ENCODE results near the gene PPL.
A peak's percentile ranks its signal among the peaks of the same experiment; 100 is the strongest.
"Not testable (repeated sequence)": the region's sequence is repeated elsewhere in the genome, so short reads cannot be mapped to it uniquely, and the experiment has no call there.

Gene PPL

DNA sequence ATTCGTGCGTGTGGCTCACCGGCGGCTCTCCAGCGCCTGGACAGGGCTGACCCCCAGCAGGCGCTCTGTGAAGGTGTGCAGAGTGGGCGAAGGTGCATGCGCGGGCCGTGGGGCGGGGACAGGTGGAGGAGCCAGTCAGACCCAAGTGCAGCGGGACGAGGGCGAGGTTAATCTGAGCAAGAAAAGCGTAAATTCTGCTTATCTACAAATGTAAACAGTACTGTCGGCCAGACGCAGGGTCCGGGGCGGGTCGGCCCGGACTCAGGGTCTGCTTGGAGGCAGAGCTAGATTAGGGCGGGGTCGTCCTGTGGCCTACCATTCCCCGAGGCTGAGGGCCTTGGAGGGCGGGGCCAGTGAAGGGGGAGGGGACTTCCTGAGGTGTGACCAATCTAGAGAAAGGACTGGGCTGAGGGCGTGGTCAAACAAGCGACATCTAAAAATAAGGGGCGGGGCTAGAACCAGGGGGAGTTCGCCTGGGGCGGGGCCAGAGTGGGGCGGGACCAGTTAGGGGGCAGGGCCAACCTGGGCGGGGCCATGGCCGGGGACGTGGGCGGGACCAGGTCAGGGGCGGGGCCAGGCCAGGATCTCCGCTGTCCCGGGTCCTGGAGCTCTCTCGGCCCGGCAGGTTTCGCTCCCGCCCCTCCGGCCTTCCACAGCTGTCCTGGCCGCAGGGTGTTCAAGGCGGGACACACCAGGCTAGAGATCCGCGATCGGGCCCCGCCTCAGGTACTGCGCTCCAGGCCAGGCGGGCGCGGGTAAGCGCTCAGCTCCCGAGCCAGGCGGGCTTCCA, 21.0 kb upstream of the PPL start, which contains the start of gene SEC14L5:
TSS of gene SEC14L5 (plus strand) at position 611 of the 790 bp plus-strand sequence. CDS start 994 bp downstream, outside the sequence.
- DNase-seq (ENCODE audit: low read depth): peak; percentile 60

DNA sequence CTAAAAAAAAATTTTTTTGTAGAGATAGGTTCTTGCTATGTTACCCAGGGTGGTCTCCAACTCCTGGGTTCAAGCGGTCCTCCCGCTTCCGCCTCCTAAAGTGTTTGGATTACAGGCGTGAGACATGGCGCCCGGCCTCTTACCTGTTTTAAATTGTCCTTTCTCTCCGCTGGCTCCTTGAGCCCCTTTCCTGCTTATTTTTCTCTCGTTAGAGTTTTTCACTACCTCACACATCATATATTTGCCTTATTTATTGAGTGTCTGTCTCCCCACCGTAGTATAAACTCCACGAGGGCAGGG, 20.4 kb upstream of the PPL start:
- DNase-seq (ENCODE audit: low read depth): no peak

DNA sequence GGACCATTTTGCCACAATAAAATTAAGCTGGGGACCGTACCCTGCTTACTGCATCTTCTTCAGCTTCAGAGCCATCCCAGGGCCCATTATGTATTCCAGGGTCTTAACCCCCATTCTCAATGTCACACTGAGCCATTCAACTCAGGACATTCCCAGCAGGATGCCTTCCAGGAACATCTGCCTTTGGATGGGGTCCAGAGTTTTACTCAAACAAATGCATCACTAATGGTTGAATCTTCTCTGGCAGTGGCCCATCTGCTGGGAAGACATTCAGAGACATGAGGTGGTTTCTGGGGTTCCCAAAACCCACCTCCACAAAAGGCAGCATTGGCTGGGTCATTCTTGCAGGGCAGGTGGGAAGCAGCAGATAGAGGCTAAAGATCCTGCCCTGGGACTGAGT, 17.8 kb upstream of the PPL start:
- no peak for DNase-seq (ENCODE audit: low read depth)

DNA sequence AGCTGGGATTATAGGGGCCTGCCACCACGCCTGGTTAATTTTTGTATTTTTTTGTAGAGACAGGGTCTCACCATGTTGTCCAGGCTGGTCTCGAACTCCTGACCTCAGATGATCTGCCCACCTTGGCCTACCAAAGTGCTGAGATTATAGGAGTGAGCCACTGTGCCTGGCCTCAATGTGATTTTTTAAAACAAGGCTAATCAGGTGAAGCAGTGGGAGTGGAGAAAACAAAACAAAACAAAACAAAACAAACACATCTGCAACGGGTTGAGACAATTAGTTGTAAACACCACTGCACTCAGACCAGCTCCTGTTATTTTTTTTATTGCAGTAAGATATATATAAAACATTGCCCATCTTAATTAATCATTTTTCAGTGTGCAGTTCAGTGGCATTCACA, 14.6 kb upstream of the PPL start:
- DNase-seq (ENCODE audit: low read depth): not testable (repeated sequence)

DNA sequence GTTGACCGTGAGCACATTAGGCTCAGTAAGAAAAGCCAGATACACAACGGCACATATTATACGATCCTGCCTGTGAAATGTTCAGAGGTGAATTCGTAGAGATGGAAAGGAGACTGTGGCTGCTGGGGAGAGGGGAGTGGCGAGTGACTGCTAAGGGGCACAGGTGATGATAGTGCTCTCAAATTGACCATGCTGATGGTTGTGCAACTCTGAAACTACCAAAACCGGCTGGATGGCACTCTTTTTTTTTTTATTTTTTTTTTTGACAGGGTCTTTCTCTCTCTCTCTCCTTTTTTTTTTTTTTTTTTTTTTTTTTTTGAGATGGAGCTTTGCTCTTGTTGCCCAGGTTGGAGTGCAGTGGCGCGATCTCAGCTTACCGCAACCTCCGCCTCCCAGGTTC, 13.0 kb upstream of the PPL start:
- DNase-seq (ENCODE audit: low read depth): no peak

DNA sequence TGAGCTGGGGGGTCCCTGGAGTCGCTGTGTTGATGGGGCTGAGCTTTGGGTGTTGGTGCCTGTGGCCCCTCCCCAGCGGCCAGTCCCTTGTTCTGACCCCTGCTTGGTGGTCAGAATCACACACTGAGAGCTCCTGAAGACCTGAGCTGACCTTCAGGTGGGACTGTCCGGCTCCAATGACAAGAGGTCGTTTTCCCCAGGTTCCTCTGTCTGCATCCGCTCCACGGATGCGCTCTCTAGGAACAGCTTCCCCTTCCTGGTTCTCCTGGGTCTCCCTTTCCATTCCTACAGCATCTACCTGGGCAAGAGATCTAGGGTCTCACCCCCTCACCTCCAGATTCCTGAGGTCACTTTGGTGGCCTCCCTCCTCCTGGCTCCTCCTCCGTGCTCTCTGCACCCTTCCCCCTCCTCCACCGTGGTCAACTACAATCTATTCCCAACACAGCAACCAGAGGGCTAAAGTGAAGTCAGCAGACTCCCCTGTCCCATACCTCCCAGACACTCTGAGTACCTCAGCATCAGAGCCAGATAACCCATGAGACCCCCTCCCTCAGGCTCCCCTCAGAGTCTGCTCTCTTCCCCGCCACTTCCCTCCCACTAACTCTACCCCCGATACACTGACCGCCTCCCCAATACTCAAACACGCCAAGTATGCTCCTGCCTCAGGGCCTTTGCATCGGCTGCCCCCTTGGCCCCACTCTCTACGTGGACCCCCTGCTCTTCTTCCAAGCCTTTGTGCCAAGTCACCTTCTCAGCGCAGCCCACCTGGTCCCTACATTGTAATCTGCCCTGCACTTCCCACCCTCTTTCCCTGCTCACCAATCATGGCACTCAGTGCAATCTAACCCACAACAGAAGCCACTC, 12.2 kb upstream of the PPL start:
- no peak for DNase-seq (ENCODE audit: low read depth)

DNA sequence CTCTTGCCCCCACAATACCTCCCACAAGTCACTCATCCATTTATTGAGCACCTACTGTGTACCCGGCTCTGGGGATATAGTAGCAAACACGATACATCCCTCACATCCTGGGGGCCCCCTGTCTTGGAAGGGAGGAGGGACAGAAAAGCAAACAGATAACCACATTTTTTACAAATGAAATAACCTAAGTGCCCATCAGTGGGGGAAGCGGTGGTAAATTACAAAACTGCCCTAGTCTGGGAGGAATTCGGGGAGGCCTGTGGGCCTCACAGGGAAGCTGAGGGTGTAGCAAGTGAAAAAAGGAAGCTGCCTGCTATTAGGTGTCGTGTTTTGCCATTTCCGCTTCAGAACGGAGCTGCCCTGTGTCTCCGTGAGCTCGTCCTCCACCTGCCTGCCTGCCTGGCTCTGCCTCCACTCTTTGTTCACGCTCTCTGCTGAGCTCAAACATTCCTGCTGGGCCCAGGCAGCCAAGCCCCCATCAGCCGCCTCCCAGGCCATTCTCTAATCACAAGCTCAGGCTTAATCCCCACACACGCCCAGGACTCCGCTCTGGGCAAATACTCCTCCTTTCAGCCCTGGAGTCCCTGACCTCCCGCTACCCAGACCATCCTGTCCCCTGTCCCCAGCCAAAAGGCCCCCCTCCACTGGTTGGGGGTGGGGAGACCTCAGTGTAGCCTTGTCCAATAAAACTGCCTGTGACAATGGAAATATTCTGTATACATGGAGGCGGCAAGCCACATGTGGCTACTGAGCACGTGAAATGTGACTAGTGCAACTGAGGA, 11.0 kb upstream of the PPL start:
- DNase-seq (ENCODE audit: low read depth): no peak

DNA sequence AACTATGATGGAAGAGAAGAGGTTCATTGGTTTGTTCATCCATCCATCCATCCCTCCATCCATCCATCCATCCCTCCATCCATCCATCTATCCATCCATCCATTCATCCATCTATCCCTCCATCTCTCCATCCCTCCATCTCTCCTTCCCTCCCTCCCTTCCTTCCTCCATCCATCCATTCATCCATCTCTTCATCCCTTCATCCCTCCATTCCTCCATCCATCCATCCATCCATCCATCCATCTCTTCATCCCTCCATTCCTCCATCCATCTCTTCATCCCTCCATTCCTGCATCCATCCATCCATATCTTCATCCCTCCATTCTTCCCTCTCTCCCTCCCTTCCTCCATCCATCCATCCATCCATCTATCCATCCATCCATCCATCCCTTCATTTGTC, 10.0 kb upstream of the PPL start:
- no peak for DNase-seq (ENCODE audit: low read depth)

DNA sequence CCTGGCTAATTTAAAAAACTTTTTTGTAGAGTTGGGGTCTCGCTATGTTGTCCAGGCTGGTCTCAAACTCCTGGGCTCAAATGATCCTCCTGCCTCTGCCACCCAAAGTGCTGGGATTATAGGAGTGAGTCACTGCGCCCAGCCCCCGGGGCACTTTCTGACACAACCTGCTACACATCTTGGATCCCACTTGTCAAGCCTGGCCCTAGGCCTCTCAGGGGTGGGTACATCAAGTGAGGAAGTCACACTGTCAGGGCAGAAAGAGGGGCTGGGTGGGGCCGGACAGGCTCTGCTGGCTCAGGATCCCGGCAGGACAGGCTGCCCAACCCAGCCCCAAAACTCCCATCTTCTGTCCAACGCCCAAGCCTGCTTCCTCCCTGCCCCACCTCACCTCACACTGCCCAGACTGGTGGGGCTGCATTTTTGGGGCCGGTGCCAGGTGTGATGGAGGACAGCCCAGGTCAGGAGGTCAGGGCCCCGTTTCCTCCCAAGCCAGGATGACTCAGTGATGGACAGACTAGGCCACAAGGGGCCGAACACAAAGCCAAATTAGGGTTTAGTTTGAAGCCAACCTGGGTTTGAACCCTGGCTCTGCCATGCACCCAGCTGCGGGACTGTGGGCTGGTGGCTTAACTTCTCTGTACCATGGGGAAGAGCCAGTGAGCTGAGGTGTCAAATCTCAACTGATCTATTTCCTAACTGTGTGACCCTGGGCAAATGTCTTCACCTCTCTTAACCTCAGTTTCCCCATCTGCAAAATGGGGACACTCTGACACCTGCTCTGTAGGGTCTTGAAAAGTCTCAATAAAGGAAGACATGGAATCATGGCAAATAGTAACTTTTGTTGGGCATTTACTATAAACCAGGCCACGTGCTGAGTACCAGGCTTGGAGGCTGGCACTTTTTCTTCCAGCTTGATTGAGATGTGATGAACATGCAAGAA, 8.9 kb upstream of the PPL start:
- DNase-seq (ENCODE audit: low read depth): no peak

DNA sequence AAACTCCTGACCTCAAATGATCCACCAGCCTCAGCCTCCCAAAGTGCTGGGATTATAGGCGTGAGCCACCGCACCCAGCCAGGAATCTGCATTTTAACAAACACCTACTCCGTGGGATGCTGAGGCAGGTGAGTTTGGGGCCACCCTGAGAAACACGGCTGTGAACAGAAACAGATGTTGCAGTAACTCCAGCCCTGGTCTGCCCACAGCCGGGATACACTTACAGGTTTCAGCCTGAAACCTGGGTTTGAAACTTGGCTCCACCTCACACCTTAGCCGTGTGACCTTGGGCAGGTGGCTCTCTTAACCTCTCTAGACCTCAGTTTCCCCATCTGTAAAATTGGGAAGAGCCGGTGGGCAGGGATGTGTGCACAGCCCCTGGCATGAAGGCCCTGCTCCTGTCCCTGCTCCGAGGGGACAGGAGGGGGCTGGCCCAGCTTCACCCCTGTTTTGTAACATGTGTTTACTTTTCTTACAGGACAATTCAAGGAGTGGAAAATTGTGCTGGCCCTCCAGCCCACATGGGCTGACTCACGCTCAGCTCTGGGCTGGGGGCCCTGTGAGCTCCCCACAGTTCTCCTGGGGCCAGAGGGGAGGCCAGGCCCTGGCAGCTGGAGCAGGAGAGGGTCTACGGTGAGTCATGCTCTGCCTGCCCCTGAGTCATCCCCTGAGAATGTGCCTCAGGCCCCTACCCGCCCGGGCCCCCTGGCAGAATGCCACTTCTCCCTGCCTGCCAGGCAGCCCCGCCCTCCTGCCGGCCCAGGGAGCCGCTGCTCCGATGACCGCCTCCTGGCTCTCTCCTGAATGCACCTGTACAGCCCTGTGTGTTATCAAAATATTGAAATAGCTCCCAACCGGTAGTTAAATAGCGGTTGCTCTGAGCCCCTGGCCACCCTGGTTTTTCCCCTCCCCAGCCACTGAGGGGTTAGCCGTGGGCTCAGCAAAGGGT, 7.7 kb upstream of the PPL start:
- DNase-seq (ENCODE audit: low read depth): no peak

DNA sequence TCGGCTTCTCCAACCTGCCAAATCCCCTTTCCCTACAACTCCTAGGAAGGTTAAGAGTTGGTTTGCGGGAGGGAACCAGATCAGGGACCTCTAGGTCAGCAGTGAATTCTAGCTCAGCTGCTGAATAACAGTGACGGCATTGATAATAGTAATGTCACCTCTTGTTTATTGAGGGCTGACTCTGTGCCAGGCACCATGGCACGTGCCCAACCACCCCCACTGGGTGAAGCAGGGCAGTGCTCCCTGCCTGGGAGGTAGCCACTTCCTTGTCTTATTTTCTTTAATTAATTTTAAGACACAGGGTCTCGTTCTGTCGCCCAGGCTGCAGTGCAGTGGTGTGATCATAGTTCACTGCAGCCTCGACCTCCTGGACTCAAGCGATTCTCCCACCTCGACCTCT, 5.5 kb upstream of the PPL start:
- DNase-seq (ENCODE audit: low read depth): no peak

DNA sequence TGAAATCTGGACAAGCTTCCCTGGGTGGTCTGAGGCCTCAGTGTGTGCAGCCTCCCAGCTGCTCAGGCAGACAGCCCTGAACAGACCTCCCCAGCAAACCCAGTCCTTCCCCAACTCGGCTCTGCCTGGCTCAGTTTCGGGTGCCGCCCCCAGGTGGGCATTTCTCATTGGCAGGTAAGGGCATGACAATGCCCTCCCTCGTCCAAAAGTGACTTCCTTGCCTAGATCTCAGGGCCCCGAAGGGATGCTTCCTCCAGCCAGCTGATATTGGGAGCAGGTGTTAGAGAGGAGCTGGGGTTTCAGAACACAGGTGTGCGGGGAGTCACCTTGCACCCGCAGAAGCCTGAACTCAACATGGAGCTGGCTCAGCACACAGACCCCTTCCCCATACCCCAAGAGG, 3.8 kb upstream of the PPL start:
- DNase-seq (ENCODE audit: low read depth): no peak

DNA sequence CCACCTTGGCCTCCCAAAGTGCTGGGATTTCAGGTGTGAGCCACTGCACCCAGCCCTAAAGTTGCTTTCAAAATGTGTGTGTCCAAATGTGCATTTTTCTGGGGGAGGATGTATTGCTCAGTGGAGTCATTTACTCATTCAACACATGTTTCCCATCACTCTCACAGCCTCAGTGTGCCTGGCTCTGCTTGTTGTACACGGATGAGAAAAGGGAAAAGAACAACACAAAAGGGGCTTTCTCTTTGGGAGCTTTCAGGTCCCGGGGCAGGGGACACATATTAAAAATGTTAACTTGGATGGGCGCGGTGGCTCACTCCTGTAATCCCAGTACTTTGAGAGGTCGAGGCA, 1.7 kb upstream of the PPL start:
- DNase-seq (ENCODE audit: low read depth): no peak

DNA sequence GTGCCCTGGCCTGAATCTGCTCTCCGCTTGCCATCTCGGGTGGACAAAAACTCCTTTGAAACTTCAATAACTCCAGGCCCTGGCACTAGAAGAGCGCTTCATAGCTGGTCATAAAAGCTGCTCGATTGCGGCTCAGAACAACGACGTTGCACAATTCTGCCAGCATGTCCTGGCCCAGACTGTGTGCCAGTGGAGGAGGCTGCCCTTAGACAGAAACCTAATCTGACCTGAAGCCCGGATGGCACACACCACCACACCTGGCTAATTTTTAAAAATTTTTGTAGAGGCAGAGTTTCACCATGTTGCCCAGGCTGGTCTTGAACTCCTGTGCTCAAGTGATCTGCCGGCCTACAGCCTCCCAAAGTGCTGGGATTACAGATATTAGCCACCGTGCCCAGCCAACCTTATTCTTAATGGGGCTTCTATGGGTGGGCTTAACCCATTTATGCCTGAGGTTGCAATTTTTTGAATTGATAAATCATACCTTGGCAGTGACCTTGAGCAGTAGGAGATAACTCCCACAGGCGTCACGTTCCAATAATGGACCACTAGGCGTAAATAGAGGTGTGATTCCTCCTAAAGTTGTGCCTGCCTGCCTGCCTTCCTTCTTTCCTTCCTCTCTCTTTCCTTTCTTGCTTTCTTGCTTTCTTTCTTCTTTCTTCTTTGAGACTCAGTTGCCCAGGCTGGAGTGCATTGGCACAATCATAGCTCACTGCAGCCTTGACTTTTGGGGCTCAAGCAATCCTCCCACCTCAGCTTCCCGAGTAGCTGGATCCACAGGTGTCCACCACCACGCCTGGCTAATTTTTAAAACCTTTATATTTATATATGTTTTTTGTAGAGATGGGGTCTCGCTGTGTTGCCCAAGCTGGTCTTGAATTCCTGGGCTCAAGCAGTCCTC, 1.1 kb upstream of the PPL start:
- DNase-seq (ENCODE audit: low read depth): no peak

DNA sequence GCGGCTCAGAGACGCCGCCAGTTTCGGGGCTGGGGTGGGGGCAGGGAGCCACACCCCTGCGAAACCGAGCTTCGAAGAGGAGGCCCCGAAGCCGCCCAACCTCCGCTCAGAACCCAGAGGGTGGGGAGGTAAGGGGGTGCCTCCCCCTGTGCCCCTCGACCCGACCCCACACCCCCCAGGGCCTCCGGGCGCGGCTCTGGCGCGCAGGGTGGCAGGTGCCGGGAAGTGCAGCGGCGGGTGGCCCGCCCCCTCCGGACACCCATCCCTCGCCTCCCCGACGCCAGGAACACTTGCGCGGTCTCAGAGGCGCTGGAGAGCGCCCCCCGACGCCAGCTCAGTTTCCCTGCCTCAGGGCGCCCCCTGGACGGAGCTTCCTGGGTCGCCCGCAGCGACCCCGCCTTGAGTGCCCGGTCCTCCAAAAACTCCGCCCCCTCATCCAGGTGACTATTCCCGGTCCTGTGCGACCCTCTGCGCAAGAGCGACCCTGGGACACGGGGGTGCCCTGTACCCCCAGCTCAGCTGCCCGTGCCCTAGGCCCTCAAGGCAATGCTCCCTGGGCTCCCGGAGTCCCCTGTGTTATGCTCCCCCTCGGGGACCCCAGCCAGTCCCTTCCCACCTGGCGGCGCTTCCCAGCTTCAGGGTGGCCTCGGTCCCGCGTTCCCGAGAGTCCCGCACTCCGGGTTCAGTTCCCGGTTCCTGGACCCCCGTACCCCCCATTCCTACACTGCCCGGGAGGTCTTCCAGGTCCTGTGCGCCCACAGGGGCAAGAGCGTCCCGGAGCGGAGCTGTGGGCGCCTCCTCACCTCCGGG, 562 bp downstream of the PPL start:
- no peak for DNase-seq (ENCODE audit: low read depth)

DNA sequence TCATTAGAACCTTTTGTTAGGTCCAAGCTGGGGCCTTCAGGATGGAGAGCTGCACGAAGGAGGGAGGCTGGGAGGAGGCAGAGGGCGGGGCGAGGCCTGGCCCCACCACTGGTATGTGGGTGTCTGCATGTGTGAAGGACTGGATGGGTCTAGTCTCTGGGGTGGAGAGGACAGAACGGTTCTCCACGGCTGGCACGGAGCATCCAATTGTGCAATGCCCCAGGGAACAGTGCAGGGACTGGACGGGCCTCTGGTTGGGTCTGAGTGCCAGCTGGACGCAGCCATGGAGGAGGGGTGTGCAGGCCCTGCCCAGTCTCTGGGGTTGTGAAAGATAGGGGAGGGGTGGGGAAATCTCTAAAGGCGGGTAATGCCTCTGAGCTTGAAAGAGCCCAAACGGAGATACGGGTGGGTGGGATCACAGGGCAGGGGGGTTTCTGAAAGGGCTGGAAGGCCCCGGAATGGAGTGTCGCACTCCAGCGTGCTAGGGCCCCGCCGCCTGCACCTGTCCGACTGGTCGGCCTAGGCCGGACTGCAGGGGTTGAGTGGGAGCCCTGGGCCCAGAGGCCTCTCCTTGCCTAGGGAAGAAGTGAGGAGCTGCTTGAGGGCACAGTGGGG, 1.6 kb downstream of the PPL start:
- no peak for DNase-seq (ENCODE audit: low read depth)

DNA sequence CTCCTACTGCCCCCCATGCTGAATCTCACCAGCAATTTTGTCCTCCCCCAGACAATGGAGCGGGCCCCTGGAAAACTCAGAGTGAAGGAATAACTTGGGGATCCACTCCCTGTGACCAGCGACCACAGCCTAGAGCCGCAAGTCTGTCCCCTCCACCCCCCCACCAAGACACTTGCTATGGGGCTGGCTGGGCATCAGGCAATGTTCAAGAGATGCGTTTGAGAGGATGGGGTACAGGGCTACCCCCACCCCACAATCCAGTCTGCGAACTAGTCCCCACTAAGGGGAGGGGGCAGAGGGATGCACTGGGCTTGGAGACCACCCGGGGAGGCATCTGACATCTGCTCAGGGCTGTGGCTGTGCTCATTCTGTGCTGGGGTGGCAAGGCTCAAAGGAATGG, 2.4 kb downstream of the PPL start:
- DNase-seq (ENCODE audit: low read depth): no peak

DNA sequence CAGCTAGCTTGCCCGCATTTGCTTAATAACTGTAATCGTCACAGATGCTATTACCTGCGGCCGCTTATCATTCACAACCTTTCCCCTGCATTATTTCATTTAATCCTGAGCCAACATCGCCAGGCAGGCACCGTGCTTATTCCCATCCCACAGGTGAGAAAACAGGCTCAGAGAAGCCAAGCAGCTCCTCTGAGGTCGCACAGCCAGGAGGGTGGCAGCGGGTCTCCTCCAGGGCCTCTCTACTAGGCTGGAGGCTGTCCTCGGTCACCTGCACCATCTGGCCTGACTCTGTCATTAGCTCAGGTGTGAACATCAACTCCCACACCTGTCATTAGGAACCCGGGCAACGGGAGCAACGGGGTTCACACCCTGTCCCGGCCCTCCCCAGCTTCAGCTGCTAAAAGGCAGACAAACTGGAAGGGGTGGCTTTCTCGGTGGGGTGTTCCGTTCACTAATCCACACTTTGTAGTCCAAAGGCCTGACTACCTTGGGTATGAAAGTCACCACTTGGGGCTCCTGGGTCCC, 3.0 kb downstream of the PPL start:
- no peak for DNase-seq (ENCODE audit: low read depth)
